ENCODE measurements around the gene HMOX1. TPM values are rescaled to one million over a fixed set of nuclear protein-coding genes. Genes with fewer than 3 reads are reported as not detected.
"Not testable (repeated sequence)": the region's sequence is repeated elsewhere in the genome, so short reads cannot be mapped to it uniquely, and the experiment has no call there.

The HMOX1 gene
- total RNA-seq, 1 experiment from 2014 or later: 103 TPM

DNA sequence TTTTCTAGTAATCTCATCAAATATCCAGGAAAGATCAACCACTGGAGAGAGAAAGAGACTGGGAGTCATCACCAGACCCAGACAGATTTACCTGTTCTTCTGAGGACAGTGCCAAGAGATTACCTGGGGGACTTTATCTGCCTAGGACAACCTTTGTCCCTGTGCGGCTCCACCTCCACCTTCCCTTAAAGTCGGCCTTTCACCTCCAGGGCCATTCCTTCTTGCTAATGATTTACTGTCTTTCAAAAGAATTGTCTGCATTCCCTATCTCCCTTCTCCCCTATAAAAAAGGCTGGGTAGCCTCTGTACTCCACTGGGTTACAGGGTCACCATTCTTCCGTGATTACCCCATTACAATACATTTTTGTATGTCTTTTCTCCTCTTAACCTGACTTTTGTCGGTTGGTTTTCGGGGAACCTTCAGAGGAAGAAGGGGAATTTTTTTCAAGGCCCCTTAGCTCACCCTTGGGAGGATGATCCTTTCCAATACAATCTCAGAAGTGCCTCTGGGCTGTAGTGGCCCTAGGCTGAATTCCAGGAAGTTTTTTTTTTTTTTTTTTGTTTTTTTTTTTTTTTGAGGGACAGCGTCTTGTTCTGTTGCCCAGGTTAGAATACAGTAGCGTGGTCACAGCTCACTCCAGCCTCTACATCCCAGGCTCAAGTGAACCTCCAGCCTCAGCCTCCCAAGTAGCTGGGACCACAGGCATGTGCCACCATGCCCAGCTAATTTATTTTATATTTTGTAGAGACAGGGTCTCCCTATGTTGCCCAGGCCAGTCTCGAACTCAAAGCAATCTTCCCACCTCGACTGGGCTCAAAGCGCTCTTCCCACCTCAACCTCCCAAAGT lies 1.5 kb upstream of the HMOX1 start:
- no peak for DNase-seq (ENCODE audit: low read depth)

DNA sequence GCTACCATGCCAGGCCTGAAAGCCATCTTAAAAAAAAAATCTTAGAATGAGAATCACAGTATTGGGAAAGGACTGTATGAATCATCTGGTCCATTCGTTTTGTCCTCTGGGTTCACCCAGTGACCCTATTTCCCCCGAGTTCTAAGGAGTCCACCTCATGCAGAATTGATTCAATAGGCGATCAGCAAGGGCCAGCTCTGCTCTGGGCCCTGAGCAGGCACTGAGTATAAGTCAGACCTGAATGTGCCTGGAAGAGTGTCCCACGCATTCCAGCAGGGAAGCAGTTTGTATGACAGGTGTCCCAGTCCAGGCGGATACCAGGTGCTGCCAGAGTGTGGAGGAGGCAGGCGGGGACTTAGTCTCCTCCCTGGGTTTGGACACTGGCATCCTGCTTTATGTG lies 883 bp upstream of the HMOX1 start:
- peak; percentile 44 for DNase-seq (ENCODE audit: low read depth)

DNA sequence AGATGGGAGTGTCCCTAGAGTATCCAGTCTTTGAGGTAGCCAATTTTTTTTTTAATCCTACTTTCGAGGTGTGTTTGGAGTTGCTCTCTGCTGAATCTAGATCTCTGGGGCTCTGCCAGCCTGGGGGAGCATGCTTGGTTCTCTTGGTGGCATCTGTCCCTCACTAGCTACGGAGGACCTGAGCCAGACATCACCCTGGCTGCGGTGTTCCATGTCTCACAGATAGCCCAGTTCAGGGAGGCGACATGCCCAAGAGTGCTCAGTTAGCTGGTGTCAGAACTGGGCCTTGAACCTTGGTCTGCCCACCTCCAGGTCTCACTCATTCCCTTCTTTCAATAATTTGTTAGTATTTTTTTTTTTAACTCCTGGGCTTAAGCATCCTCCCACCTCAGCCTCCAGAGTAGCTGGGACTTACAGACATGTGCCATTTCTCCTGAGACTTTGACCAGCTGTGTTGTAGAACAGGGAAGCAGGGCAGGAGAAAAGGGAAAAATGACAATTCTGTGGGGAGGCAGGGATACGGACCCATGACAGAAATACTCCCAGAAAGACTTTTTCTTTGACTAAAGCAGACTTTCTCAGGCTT lies 621 bp downstream of the HMOX1 start:
- no peak for DNase-seq (ENCODE audit: low read depth)

DNA sequence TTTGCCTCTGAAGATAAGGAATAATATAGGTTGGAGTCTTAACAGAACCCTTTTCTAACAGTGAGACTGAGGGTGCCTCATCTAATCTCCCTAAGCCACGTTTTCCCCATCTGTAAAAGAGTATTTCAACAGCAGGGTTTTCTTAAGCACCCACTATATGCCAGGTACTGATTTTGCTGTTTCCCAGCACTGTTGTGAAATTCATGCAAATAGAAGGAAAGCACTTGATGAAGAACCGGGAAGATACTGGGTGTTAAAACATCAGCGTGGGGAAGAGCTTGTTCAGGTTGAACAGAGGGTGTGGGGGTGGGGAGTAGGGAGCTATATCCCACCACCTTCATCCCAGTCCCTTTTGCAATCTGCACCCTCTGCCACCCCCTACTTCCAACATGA lies 2.8 kb downstream of the HMOX1 start:
- no peak for DNase-seq (ENCODE audit: low read depth)

DNA sequence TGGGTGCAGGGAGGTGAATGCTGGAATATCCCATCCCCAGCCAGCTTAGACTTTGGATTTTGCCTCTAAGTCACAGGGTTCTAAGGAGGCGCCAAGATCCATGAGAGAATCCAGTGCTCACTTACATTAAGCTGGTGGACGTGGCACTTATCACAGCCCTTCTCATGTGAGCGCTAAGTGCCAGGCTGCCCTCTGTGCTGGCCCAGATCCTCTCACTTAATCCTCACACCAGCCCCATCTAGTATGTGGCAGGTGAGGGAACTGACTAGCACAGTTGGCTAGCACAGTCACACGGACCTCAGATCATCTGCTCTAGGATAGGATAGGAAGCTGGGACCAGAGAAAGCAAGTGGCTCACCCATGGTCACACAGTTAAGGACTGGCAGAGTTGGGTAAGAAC lies 3.6 kb downstream of the HMOX1 start:
- no peak for DNase-seq (ENCODE audit: low read depth)

DNA sequence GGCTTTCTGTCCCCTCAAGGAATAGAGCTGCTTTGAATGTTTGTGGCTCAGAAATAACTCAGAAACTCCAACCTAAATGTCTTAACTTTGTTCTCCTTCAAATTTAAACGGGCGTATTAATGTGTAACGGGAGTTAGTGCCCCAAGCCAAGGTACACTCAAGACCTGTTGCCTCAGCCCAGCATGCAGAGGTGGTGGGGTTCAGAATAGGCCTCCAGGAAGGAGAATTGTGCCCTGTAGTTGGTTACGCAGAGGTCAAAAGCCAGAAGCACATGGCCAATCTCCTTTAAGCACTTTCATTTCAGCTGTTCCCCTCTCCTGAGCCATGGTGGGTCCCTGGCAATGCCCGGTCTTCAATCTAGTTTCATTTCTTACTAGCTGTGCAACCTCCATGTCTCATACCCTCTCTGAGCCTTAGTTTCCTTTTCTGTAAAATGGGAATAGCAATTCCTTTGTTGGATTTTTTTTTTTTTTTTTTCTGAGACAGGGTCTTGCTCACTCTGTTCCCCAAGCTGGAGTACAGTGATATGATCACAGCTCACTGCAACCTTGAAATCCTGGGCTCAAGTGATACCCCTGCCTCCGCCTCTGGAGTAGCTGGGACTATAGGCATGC lies 4.2 kb downstream of the HMOX1 start:
- DNase-seq (ENCODE audit: low read depth): no peak

DNA sequence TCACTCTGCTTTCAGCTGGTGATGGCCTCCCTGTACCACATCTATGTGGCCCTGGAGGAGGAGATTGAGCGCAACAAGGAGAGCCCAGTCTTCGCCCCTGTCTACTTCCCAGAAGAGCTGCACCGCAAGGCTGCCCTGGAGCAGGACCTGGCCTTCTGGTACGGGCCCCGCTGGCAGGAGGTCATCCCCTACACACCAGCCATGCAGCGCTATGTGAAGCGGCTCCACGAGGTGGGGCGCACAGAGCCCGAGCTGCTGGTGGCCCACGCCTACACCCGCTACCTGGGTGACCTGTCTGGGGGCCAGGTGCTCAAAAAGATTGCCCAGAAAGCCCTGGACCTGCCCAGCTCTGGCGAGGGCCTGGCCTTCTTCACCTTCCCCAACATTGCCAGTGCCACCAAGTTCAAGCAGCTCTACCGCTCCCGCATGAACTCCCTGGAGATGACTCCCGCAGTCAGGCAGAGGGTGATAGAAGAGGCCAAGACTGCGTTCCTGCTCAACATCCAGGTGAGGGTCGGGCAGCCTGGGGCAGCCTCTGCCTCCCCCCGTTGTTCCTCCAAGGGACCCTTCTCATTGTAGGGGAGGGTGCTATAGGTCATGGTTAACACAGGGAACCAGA lies 5.9 kb downstream of the HMOX1 start:
- DNase-seq (ENCODE audit: low read depth): no peak

DNA sequence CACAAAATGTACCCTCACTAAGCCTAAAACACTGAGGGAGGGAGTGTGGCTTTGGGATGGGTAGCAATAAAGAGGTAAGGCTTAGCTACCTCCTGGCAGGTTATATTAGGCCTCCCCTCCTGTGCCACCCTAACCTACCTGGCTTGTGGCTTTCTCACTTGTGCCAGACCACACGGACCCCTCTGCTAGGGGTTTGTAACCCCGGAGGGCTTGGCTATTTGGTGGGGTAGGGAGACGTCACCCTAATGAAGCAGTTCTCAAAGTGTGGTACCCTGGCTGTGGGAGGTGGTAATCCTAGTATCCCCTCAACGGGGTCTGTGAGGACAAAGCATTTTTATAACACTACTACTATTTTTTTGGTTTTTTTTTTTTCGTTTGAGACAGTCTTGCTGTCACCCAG lies 10.0 kb downstream of the HMOX1 start:
- no peak for DNase-seq (ENCODE audit: low read depth)

DNA sequence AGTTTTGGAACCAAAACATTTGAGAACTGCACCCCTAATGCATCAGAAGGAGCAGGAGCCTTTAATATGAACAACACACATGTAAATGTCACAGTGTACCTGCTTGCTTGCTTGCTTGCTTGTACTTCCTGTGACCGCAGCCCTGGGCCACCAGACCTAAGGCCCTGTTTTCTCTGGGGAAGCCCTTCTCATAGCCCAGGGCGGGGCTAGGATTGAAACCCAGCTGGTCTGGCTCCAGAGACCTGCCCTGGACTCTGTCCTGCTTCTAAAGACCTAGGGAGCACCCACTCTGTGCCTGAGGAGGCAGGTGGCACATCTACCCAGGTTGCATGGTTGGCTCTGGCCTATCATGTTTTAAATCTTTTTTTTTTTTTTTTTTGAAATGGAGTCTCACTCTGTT lies 11.5 kb downstream of the HMOX1 start:
- DNase-seq (ENCODE audit: low read depth): no peak

DNA sequence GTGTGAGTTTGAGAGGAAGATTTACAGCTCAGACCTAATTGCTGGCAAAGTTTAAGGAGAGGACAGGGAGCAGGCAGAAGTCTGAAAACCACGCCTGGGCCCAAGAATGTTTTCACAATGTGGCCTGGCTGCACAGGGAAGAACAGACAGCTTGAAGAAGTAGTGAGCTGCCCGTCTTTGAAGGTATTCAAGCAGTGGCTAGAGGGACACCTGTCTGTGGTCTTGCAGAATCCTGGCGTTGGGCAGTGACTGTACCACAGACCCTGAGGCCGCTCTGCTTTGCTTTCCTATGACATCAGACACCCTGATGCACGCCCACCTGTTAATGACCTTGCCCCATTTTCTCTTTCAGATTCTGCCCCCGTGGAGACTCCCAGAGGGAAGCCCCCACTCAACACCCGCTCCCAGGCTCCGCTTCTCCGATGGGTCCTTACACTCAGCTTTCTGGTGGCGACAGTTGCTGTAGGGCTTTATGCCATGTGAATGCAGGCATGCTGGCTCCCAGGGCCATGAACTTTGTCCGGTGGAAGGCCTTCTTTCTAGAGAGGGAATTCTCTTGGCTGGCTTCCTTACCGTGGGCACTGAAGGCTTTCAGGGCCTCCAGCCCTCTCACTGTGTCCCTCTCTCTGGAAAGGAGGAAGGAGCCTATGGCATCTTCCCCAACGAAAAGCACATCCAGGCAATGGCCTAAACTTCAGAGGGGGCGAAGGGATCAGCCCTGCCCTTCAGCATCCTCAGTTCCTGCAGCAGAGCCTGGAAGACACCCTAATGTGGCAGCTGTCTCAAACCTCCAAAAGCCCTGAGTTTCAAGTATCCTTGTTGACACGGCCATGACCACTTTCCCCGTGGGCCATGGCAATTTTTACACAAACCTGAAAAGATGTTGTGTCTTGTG lies 12.5 kb downstream of the HMOX1 start:
- DNase-seq (ENCODE audit: low read depth): no peak

DNA sequence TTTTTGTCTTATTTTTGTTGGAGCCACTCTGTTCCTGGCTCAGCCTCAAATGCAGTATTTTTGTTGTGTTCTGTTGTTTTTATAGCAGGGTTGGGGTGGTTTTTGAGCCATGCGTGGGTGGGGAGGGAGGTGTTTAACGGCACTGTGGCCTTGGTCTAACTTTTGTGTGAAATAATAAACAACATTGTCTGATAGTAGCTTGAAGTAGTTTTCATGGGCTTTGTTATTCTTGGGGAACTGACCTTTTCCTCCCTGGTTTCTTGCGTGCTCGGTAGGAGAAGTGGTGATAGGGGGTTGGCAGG lies 13.1 kb downstream of the HMOX1 start:
- no peak for DNase-seq (ENCODE audit: low read depth)

DNA sequence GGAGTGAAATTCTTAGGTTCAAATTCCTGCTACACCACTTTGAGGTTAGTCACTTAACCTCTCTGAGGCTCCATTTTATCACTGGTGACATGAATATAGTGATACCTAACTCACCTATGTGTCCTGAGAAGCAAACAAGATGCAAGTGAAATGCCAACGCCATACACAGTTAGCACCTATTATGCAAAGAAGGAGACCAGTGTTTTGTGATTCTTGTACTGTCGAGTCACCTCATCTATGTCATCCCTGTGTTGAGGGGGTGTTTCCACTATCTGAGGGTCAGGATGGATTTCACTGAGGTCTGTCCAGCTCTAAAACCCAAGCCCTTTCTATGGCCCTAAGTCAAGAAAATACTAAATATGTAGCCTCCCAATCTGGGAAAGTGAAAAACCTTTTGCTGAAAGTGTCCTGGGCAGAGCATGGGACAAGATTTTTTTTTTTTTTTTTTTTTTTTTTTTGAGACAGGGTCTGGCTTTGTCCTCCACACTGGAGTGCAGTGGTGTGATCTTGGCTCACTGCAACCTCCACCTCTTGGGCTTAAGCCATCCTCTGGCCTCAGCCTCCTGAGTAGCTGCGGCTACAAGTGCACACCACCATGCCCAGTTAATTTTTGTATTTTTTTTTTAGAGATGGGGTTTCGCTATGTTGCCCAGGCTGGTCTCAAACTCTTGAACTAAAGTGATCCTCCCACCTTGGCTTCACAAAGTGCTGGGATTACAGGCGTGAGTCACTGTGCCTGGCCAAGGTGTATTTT lies 14.1 kb downstream of the HMOX1 start:
- DNase-seq (ENCODE audit: low read depth): no peak

DNA sequence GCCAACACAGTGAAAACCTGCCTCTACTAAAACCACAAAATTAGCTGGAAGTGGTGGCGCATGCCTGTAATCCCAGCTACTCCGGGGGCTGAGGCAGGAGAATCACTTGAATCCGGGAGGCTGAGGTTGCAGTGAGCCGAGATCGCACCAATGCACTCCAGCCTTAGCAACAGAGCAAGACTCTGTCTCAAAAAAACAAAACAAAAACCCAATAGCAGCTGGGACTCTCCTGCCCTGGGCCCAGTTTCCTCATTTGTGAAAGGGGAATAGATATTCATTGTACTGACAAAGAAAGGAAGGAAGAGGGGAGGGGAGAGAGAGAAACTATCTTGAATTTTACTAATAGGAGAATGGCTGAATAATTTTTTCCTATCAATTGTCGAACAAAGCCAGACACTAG lies 15.7 kb downstream of the HMOX1 start:
- DNase-seq (ENCODE audit: low read depth): not testable (repeated sequence)

DNA sequence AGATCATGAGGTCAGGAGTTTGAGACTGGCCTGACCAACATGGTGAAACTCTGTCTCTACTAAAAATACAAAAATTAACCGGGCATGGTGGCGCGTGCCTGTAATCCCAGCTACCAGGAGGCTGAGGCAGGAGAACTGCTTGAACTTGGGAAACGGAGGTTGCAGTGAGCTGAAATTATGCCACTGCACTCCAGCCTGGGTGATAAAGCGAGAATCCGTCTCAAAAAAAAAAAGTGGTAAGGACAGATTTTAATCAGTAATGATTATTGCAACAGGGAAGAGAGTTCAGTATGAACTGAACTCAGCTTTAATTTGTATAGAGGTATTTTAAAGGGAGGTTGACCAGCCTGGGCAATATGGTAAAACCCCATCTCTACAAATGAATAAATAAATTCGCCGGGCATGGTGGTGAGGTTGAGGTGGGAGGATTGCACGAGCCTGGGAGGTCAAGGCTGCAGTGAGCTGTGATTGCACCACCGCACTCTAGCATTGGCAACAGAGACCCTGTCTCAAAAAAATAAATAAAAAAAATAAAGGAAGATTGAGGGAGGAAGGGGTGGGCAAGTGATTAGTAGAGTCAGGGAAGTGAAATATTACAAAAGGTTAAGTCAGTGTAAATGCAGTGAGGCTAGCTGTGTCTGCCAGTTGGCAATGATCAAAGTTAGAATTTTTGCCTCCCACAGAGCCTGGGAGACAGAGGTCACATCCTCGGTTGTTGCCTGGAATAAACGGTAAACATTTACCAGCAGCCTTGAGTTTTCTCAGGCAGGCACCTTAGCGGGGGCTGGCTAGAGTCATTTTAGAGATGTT lies 16.4 kb downstream of the HMOX1 start:
- DNase-seq (ENCODE audit: low read depth): peak; percentile 72

DNA sequence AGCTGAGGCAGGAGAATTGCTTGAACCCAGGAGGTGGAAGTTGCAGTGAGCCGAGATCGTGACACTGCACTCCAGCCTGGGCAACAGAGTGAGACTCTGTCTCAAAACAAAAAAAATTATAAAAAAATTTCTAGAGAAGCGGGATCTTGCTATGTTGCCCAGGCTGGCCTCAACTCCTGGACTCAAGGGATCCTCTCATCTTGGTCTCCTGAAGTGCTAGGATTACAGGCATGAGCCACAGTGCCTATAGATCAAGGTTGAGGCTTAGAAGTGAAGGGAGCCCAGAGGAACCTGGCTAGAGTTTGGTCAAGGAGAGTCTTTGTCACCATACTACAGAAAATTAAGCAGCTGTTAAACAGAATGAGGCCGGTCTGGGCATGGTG lies 17.7 kb downstream of the HMOX1 start:
- no peak for DNase-seq (ENCODE audit: low read depth)

DNA sequence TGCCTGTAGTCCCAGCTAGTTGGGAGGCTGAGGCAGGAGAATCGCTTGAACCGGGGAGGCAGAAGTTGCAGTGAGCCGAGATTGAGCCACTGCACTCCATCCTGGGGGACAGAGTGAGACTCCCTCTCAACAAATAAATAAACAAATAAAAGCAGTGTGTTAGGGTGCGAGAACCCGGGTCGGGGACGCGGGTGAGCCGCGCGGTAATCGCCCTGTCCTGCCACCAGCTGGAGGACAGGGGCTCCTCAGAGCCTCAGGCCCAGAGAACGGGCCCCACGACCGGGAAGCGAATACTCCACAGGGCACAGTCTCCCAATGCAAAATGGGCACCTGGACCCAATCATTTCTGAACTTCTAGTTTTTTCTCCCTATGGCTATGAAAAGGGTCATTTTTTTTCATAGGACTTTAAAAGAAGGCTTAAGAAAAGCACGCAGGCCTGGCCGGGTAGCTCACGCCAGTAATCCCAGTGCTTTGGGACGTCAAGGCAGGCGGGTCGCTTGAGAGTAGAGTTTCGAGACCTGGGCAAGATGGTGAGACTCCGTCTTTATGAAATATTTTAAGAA lies 18.3 kb downstream of the HMOX1 start:
- no peak for DNase-seq (ENCODE audit: low read depth)

DNA sequence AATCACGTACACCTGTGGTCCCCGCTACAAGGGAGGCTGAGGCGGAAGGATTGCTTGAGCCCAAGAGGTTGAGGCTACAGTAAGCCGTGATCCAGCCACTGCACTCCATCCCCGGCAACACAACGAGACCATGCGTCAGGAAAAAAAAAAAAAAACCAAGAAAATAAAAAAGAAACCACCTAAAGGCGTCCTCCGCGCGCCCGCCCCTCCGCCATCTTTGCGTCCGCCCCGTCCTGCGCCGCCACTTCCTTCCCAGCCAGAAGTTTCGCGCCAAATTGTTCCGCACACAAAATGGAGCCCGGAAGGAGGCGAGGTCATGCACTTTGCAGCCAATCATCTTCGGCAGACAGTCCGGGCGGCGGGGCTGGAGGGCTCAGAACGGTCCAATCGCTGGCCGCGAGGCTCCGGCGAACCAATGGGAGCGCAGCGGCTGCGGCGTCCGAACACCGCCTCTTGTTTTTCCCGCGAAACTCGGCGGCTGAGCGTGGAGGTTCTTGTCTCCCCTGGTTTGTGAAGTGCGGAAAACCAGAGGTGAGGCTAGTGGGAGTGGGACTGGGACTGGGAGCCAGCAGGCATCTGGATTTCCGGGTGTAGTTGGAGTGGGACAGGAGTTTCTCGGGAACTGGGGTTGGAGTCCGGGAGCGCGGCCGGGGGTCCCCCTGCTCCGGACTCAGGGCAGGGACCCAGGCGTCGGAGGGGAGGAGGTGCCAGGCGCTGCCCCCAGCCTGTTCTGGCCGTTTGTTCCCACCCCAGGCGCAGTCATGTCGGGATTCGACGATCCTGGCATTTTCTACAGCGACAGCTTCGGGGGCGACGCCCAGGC lies 19.0 kb downstream of the HMOX1 start, which contains the start of gene MCM5:
Gene MCM5 (plus strand): TSS at position 463 of the 823 bp plus-strand sequence. CDS start 299 bp downstream, at position 762.
- DNase-seq (ENCODE audit: low read depth): peak; percentile 97

DNA sequence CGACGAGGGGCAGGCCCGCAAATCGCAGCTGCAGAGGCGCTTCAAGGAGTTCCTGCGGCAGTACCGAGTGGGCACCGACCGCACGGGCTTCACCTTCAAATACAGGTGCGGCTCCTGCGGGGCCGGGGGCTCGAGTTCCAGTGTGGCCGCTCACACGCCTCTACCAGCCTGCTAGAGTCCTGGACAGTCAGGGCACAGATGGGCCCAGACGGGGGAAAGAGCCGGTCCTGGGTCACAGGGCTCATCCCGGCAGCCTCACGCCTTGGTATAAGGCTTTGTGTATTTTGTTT lies 19.6 kb downstream of the HMOX1 start:
- DNase-seq (ENCODE audit: low read depth): no peak

DNA sequence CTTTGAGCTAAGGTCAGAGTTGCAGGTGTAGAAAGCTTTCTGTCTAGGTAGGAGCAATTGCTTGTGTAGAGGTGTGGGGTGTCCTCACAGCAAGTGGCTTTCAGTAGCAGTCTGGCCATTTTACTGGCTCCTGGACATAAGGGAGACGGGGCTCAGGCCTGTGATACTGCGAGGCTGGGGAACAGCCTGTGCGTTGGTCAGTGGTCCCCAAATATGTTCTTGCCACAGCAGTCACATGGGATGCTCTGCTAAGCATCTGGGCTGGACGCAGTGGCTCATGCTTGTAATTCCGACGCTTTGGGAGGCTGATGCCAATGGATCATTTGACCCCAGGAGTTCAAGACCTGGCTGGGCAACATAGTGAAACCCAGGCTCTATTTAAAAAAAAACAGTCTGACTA lies 21.0 kb downstream of the HMOX1 start:
- no peak for DNase-seq (ENCODE audit: low read depth)
